Erythroblast (primary cell): Measurements from ENCODE around the gene PSMD1.
A peak's percentile ranks its signal among the peaks of the same experiment; 100 is the strongest.
"Not testable (repeated sequence)": the region's sequence is repeated elsewhere in the genome, so short reads cannot be mapped to it uniquely, and the experiment has no call there.

Experiments used
- DNase-seq, 2 experiments: peaks; one replicate each; lab custom pipeline; 2025; lab: John Stamatoyannopoulos, UW
- GATA1 ChIP-seq: IDR thresholded peaks from 2 replicates; pipeline ENCODE4 v1.6.1; 2011; ENCODE audit warnings: low read depth, mild to moderate bottlenecking, control low read depth, low read length, moderate library complexity
- POLR2A ChIP-seq: IDR thresholded peaks from 2 replicates; pipeline ENCODE4 v1.6.1; 2011; ENCODE audit warnings: mild to moderate bottlenecking, low read length

PSMD1 gene

DNA sequence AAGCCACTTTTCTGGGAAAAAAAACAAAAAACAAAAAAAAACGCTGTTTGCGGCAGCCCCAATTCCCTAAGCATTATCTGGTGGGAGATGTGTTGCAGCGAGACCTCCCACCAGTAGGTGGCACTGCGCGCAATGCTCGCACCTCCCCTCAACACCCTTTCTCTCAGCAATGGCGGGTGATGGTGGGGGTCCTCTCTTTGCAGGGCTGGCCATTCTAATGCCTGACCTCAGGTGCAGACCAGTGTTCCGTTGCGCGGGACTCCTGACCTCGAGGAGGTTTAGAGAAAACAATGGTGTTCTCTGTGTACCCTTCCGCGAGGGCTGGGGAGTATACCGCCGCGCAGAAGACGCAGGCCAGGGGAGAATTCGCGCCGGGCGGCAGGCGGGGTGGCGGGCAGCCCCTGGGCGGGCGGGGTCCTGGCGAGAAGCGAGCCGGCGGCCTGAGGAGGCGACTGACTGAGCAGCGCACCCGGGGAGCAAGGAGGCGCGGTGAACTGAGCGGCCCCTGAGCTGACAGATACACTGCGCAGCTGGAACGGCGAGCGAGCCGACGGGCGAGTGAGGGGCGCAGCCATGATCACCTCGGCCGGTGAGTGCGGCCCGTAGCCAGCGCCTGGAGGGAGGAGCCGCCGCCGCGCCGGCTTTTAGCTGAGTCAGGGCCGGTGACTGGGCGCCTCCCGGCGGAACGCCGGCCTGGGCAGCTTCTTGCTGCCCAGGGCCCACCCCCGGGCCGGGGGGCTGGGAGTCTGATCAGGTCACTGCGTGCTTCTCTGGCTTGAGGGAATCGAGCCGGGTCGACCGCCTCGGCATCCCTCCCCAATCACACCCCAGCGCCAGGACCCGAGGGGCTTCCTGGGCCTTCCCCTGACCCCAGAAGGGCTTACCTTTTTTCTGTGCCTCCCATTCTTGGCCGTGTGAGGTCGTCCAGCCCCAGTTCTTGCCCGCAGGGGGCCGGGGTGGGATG lies at the start of gene PSMD1:
PSMD1 (plus strand) TSS at position 415 of the 964 bp plus-strand sequence; CDS start at position 574, 159 bp downstream.
- DNase-seq = peak; percentile 97 to 98
- no peak for TF ChIP-seq GATA1
- TF ChIP-seq POLR2A = peak; percentile 64

DNA sequence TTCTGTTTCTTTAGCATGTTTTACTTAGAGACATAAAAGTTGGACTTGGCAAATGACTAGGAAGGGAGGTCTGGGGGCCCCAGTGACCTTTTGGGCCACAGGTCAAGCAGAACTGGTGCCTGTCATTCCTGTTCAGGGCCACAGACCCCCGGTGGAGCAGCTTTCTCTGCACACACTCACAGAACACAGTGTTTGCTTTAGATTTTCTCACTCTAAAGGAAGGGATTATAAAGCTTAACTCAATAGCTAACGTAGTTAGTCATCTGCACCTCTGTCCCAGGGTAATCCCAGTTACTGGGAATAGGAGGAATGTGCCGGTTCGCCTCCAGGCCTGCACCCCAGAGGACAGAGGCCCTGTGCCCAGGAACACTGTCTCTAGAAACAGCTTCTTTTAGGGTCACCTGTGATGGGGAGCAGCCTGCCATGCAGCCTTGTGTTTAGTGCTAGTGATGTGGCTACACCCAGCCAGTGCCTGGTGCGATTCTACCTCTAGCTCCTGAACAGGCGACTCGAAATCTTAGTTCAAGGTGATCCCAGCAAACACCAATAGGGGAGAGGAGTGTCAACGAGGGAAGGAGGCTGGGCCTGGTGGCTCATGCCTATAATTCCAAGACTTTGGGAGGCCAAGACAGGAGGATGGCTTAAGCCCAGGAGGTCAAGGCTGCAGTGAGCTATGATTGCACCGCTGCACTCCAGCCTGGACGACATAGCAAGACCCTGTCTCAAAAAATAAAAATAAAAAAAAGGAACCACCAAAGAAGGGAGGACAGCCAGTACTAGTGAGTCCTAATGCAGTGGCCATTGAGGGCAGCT lies 49.2 kb upstream of the PSMD1 start:
- no peak for DNase-seq

GRCh38 chr2:231008131-231008530 lies 48.5 kb upstream of the PSMD1 start:
- TF ChIP-seq POLR2A = no peak
- TF ChIP-seq GATA1 = no peak

More for the DNA sequence above, 49.2 kb upstream of the PSMD1 start:
- TF ChIP-seq GATA1 = no peak
- no peak for TF ChIP-seq POLR2A

GRCh38 chr2:231009236-231009919 lies 47.3 kb upstream of the PSMD1 start:
- TF ChIP-seq POLR2A = no peak
- TF ChIP-seq GATA1 = no peak
- no peak for DNase-seq

More at GRCh38 chr2:231008131-231008530, 48.5 kb upstream of the PSMD1 start:
- DNase-seq = no peak

DNA sequence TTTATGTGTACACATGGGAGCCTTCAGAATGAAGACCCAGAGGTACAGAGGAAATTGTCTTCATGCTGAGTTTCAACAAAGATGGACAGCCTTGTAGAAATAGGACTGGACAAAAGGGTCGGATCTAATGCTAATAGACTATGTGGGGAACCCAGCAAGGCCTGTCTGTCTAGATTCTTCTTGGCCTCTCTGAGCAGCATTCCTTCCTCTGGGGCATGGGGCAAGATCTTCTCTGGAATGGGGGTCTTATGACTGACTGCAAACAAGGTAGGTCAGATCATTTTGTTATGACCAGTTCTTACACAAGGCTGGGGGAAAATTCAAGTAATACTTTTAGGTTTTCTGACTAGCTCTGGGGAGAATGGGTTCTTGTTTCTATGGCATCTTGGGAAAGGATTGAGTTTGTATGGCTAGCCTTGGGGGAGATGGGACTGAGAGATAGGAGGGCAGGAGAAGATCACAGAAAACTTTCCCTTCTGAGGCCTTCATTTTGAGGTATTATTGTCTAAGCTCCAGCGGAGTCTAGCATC lies 46.4 kb upstream of the PSMD1 start:
- DNase-seq = no peak
- TF ChIP-seq POLR2A (no peak), GATA1 (no peak)

DNA sequence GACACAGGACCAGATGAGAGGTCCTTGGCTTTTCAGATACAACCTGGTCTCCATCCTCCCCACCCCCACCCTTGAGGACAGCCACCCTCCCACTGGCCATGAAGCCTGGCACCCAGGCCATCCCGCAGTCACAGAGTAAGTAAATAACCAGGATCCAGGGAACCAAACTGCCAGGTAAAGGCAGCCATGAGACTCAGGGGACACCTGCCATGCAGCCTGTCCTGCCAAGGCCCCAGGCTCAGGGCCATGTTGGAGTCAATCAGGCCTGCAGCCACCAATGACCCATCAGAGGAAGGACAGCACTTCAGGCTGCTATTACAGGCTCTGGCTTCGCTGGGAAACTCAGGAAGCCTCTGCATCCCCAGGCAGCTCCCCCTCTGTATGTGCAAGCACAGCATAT lies 45.1 kb upstream of the PSMD1 start:
- no peak for DNase-seq
- TF ChIP-seq GATA1 (no peak), POLR2A (no peak)

DNA sequence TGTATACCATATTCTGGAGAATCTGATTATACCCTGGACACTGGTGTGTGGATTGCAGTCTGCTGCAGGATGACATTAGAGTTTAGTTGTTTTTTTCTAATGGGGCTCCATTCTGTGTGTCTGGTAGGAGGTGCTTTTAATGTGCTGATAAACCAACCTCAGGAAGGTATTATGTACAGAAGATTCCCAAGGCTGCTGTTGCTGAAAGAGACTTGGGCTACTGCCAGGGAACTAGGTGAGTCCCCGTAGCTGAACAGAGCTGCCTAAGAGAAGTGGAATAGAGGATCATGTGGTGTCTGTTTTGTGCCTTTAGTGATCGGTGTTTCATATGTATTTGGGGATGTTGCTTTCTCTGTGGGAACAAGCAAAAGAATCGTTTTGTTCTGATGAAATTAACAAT lies 44.2 kb upstream of the PSMD1 start:
- no peak for TF ChIP-seq POLR2A
- no peak for TF ChIP-seq GATA1
- DNase-seq = no peak

GRCh38 chr2:231013820-231014219 lies 42.8 kb upstream of the PSMD1 start:
- DNase-seq = no peak
- TF ChIP-seq GATA1 (no peak), POLR2A (no peak)

GRCh38 chr2:231015478-231015877 lies 41.2 kb upstream of the PSMD1 start:
- no peak for DNase-seq
- TF ChIP-seq POLR2A (no peak), GATA1 (no peak)

- TF ChIP-seq GATA1 (no peak), POLR2A (no peak)
- no peak for DNase-seq
Observed at GRCh38 chr2:231015926-231016325, 40.7 kb upstream of the PSMD1 start.

DNA sequence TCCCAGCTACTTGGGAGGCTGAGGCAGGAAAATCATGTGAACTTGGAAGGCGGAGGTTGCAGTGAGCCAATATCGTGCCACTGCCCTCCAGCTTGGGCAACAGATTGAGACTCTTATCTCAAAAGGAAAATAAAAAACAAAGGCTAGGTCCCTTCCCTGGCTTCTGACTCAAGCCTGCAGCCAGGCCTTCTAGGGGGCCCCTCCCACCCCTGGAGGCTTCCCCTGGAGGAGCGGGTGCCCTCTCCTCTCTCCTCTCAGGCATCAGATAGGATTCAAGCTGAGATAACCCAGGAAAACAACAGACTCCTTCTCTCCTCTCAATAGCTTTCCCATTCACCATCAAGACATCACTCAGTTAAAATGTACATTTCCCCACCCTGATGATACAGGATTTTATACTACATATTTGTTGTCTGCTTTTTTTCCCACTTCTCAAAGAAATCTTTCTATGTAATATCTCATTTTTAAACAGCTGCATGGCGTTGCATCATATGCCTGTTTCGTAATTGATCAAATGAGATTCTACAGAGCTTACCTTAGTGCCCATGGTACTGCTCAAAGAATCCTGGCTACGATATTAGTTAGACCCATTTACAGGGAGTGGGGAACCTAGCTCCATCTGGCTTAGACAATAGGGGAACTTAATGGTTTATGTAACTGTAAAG lies 40.0 kb upstream of the PSMD1 start:
- no peak for DNase-seq
- TF ChIP-seq POLR2A = no peak
- no peak for TF ChIP-seq GATA1

GRCh38 chr2:231017231-231017598 lies 39.5 kb upstream of the PSMD1 start:
- no peak for DNase-seq
- TF ChIP-seq POLR2A = no peak
- TF ChIP-seq GATA1 = no peak

GRCh38 chr2:231018184-231018583 lies 38.5 kb upstream of the PSMD1 start:
- TF ChIP-seq GATA1 (no peak), POLR2A (no peak)
- DNase-seq = no peak

DNA sequence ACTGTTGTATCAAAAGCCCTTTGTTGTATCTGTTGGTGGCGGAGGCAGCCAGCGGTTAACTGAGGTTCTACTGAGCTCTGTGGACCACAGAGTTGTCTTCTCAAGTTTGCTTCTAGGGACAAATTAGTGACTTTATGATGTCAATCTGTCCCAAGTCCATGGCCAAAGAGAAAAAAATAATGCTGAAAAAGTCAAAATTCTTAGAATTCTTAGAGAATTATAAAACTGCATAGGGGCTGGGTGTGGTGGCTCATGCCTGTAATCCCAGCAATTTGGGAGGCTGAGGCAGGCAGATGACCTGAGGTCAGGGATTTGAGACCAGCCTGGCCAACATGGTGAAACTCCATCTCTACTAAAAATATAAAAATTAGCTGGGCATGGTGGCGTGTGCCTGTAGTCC lies 31.6 kb upstream of the PSMD1 start:
- DNase-seq = not testable (repeated sequence)
